ENCODE measurements around the gene ST6GALNAC6.
"Not testable (repeated sequence)": the region's sequence is repeated elsewhere in the genome, so short reads cannot be mapped to it uniquely, and the experiment has no call there.

ST6GALNAC6 gene

DNA sequence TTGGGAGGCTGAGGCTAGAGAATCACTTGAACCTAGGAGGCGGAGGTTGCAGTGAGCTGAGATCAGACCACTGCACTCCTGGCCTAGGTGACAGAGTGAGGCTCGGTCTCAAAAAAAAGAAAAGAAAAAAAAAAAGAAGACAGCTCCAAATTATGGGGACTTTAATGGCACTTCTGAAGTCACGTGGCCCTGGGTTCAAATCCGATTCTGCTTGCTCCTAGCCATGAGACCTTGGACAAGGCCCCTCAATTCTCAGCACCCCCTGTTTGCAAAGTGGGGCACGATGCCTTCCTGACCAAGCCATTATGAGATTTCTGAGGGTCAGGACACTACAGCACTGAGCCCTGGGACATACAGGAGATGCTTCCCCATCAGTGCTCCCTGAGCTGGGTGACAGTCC, 43.9 kb downstream of the ST6GALNAC6 start:
- Mint-ChIP-seq H3K4me3 (no peak overlapping the region), H3K4me1 (peaks cover 24% of the 10 kb centered on the region), H3K9me3 (no peaks in the 10 kb centered on the region), H3K27ac (peak overlapping the region; percentile 86), H3K27me3 (no peaks in the 10 kb centered on the region), H3K36me3 (peaks cover 2% of the 10 kb centered on the region)
- no peak for ATAC-seq

DNA sequence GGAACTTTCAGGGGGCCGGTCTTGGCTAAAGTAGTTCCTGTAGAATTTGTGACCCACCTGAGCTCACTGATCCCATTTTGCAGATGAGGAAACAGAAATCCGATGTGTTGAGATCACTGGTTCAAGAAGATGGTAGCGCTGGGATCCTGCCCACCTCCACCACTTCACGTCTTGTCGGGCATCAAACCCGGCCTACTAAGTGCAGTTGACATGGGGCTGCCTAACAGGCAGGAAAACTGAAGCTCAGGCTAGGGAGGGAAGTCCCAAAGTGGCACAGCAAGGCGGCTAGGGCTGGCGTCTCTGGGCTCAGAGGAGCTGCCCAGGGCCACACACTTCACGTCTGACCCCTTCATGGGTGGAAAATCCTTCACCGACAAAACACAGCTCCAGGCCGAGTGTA, 44.4 kb downstream of the ST6GALNAC6 start:
- Mint-ChIP-seq H3K4me1 (peaks cover 21% of the 10 kb centered on the region), H3K9me3 (no peaks in the 10 kb centered on the region), H3K27me3 (no peaks in the 10 kb centered on the region), H3K27ac (peak overlapping the region; percentile 86), H3K36me3 (peaks cover 6% of the 10 kb centered on the region), H3K4me3 (no peak overlapping the region)
- ATAC-seq = no peak

GRCh38 chr9:127854184-127854806, 45.1 kb downstream of the ST6GALNAC6 start, which contains the start of gene ENG:
Gene ENG (minus strand): TSS chr9:127854658. CDS start chr9:127854355, 303 bp downstream.
- peak; percentile 40 for ATAC-seq
- peak within 1 kb of the TSS; percentile 78 for H3K4me3 Mint-ChIP-seq
- H3K27ac Mint-ChIP-seq = peak within 1 kb of the TSS; percentile 86
- peaks cover 3% of the 10 kb centered on the region for H3K9me3 Mint-ChIP-seq
- H3K36me3 Mint-ChIP-seq = peaks cover 10% of the 10 kb centered on the region
- no peaks in the 10 kb centered on the region for H3K27me3 Mint-ChIP-seq
- peaks cover 21% of the 10 kb centered on the region for H3K4me1 Mint-ChIP-seq

- ATAC-seq = peak; percentile 21
Observed at GRCh38 chr9:127853312-127854183, 45.9 kb downstream of the ST6GALNAC6 start.

DNA sequence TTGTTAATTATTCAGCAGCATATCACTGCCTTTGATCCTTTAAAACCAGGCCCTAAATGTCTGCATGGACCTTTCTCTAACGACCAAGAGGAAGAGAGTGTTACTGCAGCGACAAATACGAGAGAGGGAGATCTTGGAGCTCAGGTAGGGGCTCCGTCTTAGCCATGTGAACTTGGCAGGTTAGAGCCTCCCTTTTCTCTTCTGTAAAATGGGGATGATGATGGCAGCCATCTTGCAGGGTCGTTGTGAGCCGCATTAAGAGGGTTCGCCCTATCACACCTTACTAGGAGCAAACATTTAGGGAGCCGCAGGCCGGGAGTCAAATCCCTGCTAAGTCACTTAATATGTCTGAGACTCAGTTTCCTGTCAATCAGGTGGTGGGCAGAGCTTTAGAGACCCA, 46.6 kb downstream of the ST6GALNAC6 start:
- H3K27ac Mint-ChIP-seq = no peak overlapping the region
- peaks cover 16% of the 10 kb centered on the region for H3K4me1 Mint-ChIP-seq
- ATAC-seq = no peak
- peaks cover 10% of the 10 kb centered on the region for H3K9me3 Mint-ChIP-seq
- H3K27me3 Mint-ChIP-seq = no peaks in the 10 kb centered on the region
- H3K36me3 Mint-ChIP-seq = peaks cover 20% of the 10 kb centered on the region
- H3K4me3 Mint-ChIP-seq = no peak overlapping the region

More at GRCh38 chr9:127853312-127854183, 45.9 kb downstream of the ST6GALNAC6 start:
- Mint-ChIP-seq H3K36me3 (peaks cover 18% of the 10 kb centered on the region), H3K27me3 (no peaks in the 10 kb centered on the region), H3K27ac (peak overlapping the region; percentile 86), H3K4me3 (peak overlapping the region; percentile 78), H3K9me3 (peaks cover 10% of the 10 kb centered on the region), H3K4me1 (peaks cover 21% of the 10 kb centered on the region)

- peaks cover 10% of the 10 kb centered on the region for H3K9me3 Mint-ChIP-seq
- no peak for ATAC-seq
- H3K27ac Mint-ChIP-seq = no peak overlapping the region
- H3K27me3 Mint-ChIP-seq = no peaks in the 10 kb centered on the region
- peaks cover 7% of the 10 kb centered on the region for H3K4me1 Mint-ChIP-seq
- peaks cover 20% of the 10 kb centered on the region for H3K36me3 Mint-ChIP-seq
- H3K4me3 Mint-ChIP-seq = no peak overlapping the region
Observed at GRCh38 chr9:127850286-127850830, 49.0 kb downstream of the ST6GALNAC6 start.

DNA sequence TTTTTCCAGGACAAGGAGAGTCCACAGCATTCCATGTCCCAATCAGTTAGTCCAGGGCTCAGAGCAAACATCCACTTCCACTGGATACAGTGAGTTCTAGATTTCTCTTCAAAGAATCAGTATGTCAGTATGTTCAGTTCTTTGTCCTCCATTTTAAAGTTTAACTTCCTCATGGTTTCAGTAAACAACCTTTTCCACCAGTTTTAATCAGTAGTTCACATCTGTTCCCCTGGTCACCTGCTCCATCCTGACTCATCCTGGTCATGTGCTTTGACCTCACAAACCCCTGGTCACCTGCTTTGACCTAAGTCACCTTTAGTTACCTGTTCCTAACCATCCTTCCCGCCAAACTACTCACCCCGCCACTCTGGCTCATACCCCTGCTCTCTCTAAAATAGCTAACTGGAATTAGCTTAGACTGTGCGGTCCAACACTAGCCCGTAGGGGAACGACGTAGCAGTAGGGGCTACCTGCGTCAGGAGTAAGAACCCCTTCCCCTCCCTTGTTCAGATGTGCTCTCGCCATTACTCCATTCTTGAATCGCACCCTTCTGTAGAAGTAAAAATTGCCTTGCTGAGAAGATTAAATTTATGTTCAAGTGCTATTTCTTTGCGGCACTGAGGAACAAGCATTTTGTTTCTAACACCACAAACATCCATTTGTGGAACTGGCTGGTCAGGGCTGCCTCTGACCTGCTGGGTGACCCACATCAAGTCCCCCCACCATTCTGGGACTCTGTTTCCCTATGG, 50.5 kb downstream of the ST6GALNAC6 start:
- no peak overlapping the region for H3K27ac Mint-ChIP-seq
- peaks cover 10% of the 10 kb centered on the region for H3K9me3 Mint-ChIP-seq
- peaks cover 20% of the 10 kb centered on the region for H3K36me3 Mint-ChIP-seq
- H3K4me1 Mint-ChIP-seq = peaks cover 4% of the 10 kb centered on the region
- no peak overlapping the region for H3K4me3 Mint-ChIP-seq
- no peaks in the 10 kb centered on the region for H3K27me3 Mint-ChIP-seq
- no peak for ATAC-seq

GRCh38 chr9:127847833-127848755, 51.3 kb downstream of the ST6GALNAC6 start:
- no peak for ATAC-seq
- Mint-ChIP-seq H3K4me1 (no peaks in the 10 kb centered on the region), H3K27ac (no peak overlapping the region), H3K4me3 (no peak overlapping the region), H3K36me3 (peaks cover 20% of the 10 kb centered on the region), H3K9me3 (peaks cover 10% of the 10 kb centered on the region), H3K27me3 (no peaks in the 10 kb centered on the region)

GRCh38 chr9:127847178-127847510, 52.3 kb downstream of the ST6GALNAC6 start:
- peaks cover 20% of the 10 kb centered on the region for H3K36me3 Mint-ChIP-seq
- H3K27ac Mint-ChIP-seq = no peak overlapping the region
- peaks cover 10% of the 10 kb centered on the region for H3K9me3 Mint-ChIP-seq
- no peaks in the 10 kb centered on the region for H3K27me3 Mint-ChIP-seq
- no peaks in the 10 kb centered on the region for H3K4me1 Mint-ChIP-seq
- no peak overlapping the region for H3K4me3 Mint-ChIP-seq
- ATAC-seq = no peak

GRCh38 chr9:127846443-127847177, 52.8 kb downstream of the ST6GALNAC6 start:
- H3K36me3 Mint-ChIP-seq = peaks cover 20% of the 10 kb centered on the region
- peaks cover 10% of the 10 kb centered on the region for H3K9me3 Mint-ChIP-seq
- no peaks in the 10 kb centered on the region for H3K27me3 Mint-ChIP-seq
- H3K4me1 Mint-ChIP-seq = no peaks in the 10 kb centered on the region
- H3K4me3 Mint-ChIP-seq = no peak overlapping the region
- H3K27ac Mint-ChIP-seq = no peak overlapping the region
- no peak for ATAC-seq

GRCh38 chr9:127845619-127846018, 53.8 kb downstream of the ST6GALNAC6 start:
- H3K36me3 Mint-ChIP-seq = peaks cover 19% of the 10 kb centered on the region
- H3K27me3 Mint-ChIP-seq, ATAC-seq, H3K9me3 Mint-ChIP-seq, H3K4me1 Mint-ChIP-seq, H3K27ac Mint-ChIP-seq, H3K4me3 Mint-ChIP-seq: not testable (repeated sequence)

DNA sequence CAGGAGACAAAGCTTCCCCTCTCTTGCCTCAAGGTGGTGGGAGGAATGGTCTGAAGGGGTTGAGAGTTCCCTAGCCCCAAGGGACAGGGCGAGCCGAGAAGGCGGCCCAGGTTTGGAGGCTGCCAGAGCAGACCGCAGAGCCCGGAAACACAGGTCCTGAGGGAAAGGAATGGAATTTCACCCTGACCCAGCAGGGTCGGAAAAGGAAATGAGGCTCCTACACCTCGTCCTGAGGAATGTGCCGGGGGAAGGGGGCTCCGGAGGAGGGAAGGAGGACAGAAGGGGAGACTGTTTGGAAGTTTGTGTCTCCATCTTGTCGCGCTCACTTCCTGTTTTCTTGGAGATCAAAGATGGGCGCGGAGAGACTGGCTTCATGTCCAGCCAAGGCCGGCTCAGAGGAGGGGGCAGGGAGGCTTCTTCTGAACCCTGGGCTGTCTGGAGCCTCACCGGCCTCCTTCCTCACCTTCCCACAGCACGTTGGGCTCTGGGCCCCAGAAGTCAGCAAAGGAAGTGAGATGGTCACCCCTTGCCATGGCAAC, 54.5 kb downstream of the ST6GALNAC6 start:
- H3K4me1 Mint-ChIP-seq = no peaks in the 10 kb centered on the region

DNA sequence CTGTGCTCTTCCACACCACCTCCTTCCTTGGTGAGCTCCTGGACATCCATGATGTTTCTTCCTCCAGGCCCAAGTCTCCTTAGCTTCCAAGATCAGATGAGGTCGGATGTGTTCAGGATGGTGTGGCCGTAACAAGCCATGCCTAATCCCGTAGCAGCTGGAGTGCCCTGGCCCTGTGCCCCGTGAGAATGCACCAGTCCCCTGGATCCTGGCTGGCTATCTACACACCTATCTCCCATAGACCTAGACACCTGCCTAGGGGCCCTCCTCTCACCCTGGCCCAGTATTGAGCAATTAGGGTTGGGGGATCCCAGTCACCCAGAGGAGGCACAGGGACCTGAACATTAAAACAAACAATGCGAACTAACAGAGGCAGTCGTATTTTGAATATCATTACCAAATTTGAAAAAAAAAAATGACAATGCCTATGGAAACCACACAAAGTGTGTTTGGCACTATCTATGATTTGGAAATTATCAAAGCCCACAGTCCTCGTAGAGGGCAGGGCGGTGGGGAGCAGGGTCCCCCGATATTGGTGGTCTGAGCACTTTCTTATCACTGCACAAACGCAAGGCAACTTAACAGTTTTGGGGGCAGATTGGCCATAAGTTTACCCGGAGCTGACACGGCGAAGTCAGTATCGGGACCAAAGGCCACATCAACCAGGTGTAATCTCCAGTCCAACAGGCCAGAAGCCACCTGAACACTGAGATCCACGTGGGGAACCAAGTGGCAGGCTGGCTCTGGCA, 58.1 kb downstream of the ST6GALNAC6 start:
- Mint-ChIP-seq H3K4me3 (no peak overlapping the region), H3K9me3 (no peaks in the 10 kb centered on the region), H3K36me3 (no peaks in the 10 kb centered on the region), H3K27ac (peak overlapping the region; percentile 27), H3K4me1 (peaks cover 11% of the 10 kb centered on the region), H3K27me3 (no peaks in the 10 kb centered on the region)
- no peak for ATAC-seq

More for the DNA sequence above, 54.5 kb downstream of the ST6GALNAC6 start:
- Mint-ChIP-seq H3K9me3 (peaks cover 10% of the 10 kb centered on the region), H3K36me3 (peaks cover 13% of the 10 kb centered on the region), H3K27ac (no peak overlapping the region), H3K27me3 (no peaks in the 10 kb centered on the region), H3K4me3 (no peak overlapping the region)
- ATAC-seq = peak; percentile 8
